NCI-H345 treated with DMSO at 0.1 percent for 48 hours (cell line): ENCODE data around the gene KLB.
"Not testable (repeated sequence)": the region's sequence is repeated elsewhere in the genome, so short reads cannot be mapped to it uniquely, and the experiment has no call there.

Experiments used
- DNase-seq: peaks from one replicate; lab custom pipeline; 2025; ENCODE audit not compliant: unreplicated experiment; lab: John Stamatoyannopoulos, UW

KLB gene

DNA sequence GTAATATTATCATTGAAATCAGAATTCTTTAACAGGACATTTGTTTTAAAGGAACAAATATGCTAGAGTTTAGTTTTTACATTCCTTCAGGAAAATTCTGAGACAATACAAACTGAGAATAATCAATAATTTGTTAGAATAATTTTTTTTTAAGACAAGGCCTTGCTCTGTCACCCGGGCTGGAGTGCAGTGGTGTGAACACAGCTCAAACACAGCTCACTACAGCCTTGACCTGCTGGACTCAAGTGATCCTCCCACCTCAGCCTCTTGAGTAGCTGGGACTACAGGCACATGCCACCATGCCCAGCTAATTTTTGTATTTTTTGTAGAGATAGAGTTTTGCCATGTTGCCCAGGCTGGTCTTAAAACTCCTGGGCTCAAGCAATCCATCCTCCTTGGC is 18.6 kb downstream of the KLB start:
- not testable (repeated sequence) for DNase-seq

DNA sequence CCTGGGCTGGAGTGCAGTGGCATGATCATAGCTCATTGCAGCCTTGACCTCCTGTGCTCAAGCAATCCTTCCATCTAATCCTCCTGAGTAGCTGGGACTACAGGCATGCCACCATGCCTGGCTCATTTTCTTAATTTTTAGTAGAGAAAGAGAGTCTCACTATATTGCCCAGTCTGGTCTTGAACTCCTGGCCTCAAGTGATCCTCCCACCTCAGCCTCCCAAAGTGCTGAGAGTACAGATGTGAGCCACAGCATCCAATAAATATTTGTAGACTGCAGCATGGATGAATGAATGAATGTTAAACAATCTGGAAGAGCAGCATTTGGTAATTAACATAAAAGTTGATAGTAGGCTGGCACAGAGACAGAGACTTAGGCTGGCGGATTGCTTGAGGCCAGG is 20.0 kb downstream of the KLB start:
- DNase-seq = no peak

DNA sequence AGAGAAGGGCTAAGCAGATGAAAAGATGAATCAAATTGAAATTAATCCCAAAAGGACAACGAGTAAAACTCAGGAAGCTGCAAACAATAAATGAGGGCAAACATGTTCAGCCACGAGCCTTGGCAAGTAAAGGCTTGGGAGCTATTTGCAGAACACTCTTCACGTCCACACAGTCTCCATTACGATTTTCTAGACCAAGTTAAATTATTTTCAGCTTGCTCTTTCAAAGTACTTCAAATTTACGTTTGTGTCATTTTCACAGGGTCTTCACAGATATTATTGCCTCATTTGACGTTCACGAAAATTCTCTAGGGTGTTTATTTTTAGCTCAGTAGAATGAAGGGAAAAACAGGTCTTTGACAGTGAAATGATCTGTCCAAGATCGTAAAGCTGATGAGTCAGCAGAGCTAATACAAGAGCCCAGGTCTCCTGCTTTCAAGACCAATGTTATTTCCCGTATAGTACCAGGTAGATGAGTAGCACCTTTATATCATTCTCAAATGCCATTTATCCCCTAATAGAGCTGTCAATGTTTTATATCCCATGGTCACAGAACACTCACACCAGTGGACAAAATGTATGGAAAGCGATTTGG is 20.9 kb downstream of the KLB start:
- DNase-seq = no peak

DNA sequence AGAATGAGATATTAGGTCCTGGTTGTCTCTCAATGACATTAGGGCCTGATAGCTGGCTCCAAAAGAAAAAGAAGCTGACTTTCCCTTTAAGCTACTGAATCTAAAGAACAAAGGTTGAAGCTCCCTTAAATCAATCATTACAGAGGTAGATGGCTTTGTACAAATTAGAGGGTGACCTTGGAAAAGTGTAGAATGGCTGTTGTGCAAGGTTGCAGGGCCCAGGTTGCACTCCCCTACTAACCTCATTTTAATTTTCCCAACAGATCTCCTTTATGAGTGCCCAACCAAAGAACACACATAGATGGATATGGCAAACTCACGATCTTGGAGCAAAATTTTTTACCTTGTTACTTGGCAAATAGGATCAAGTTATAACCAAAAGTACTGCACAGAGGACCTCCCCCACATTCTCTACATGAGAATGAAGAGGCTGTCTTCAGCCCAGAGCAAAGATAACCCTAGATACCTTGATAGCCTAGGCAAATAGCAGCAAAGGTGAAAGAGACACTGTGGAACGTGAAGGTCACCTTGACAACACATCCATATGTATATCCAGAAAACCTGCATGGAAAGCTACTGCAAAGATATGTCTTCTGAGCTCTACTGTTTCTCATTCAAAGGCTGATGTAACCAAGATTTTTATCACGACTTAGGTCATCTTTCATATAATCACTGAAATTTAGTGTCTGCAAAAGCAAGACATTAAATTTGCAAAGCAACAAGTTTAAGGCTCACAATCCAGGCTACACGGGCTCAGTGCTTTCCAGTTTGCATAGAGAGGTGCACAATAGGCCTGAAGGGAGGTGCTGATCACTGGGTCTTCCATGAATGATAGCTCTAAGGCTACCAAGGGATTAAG is 23.0 kb downstream of the KLB start:
- DNase-seq = no peak

DNA sequence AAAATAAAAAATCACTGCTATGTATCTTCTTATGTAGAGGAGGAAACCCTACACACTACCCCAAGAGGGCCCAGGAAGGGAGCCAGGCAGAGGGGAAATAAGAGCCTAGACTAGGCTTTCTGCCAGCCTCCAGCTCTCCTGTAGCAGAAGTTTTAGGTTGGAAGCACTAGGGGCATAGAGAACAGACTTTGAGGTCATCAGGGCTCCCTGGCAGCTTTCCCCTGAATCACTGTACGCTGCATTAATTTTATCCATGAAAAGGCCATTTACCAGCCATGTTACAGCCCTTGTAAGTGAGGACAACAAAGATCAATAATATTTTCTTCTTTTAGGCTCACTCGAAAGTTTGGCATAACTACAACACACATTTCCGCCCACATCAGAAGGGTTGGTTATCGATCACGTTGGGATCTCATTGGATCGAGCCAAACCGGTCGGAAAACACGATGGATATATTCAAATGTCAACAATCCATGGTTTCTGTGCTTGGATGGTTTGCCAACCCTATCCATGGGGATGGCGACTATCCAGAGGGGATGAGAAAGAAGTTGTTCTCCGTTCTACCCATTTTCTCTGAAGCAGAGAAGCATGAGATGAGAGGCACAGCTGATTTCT is 27.3 kb downstream of the KLB start:
- DNase-seq = no peak

DNA sequence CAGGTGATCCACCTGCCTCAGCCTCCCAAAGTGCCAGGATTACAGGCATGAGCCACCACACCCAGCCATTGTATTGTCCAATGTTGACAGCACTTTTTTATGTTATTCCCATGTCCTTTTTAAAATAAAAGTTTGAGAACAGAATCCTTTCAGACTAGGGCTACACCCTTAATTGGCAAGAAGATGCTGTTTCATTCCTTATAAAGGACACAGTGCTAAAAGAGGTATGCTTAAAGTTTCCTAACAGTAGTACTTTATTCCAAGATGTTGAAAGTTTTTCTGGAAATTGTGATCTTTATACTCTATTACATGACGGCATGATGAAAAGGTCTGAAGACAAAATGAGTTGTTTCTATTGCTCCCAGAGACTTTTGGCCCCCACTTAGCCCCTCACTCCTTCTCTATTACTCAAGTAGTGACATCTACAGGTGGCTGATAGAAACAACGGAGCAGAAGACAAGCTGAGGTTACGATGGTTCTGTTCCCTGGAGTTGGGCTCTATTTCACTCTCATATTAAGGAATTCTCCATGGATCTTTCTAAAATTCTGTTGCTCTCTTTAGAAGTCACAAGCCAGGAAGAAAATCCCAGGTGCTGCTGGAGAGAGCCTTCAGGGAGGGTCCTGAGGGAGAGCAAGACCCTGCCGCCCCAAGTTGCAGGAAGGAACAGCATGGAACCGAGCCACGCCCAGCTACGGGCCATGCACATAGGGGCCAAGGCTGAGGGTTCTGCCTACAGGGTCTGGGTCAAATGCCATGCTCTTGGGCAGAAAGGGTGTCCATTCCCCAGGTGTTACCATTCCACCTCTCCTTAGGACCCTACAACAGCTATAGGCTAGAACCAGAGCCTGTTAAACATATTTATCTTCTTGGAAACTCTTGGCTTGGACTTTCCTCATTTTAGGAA is 29.2 kb downstream of the KLB start:
- no peak for DNase-seq

DNA sequence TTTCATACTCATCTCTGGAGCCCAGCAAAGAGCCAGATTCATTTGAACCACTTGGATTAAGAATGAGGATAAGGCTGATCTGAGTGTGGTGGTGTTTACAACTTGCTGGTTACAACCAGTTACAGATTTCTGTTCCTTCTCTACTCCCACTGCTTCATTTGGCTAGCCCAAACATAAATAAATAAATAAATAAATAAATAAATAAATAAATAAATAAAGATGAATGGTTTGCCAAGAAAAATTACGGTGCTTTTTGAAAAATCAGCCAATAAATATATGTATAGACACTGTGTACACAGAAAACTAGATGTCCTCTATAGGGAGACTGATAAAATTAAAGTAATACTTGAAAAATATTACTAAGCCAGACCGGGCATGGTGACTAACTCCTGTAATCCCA is 34.9 kb downstream of the KLB start:
- no peak for DNase-seq

DNA sequence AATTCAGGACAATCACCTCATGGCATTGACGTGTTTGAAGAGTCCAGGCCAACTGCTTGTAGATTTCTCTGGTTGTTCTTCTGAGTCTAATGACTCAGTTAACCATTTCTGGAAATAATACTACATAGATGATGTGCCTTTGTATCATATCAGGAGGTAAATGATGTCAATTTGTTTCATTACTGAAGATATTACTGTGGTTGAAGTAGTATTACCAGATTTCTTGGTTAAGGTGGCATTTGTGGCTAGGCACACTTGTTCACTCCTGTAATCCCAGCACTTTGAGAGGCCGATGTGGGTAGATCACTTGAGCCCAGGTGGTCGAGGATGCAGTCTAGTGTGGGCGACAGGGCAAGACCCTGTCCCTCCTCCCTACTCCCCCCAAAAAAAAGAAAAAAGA is 36.3 kb downstream of the KLB start:
- DNase-seq = no peak

DNA sequence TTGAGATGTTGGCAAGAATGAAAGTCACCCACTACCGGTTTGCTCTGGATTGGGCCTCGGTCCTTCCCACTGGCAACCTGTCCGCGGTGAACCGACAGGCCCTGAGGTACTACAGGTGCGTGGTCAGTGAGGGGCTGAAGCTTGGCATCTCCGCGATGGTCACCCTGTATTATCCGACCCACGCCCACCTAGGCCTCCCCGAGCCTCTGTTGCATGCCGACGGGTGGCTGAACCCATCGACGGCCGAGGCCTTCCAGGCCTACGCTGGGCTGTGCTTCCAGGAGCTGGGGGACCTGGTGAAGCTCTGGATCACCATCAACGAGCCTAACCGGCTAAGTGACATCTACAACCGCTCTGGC is 39.7 kb downstream of the KLB start:
- DNase-seq = no peak

DNA sequence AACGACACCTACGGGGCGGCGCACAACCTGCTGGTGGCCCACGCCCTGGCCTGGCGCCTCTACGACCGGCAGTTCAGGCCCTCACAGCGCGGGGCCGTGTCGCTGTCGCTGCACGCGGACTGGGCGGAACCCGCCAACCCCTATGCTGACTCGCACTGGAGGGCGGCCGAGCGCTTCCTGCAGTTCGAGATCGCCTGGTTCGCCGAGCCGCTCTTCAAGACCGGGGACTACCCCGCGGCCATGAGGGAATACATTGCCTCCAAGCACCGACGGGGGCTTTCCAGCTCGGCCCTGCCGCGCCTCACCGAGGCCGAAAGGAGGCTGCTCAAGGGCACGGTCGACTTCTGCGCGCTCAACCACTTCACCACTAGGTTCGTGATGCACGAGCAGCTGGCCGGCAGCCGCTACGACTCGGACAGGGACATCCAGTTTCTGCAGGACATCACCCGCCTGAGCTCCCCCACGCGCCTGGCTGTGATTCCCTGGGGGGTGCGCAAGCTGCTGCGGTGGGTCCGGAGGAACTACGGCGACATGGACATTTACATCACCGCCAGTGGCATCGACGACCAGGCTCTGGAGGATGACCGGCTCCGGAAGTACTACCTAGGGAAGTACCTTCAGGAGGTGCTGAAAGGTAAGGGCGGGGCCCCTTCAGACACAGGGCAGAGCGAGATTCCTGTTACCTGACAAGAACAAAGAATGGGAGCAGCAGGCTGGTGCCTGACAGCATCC is 40.3 kb downstream of the KLB start:
- DNase-seq = no peak

DNA sequence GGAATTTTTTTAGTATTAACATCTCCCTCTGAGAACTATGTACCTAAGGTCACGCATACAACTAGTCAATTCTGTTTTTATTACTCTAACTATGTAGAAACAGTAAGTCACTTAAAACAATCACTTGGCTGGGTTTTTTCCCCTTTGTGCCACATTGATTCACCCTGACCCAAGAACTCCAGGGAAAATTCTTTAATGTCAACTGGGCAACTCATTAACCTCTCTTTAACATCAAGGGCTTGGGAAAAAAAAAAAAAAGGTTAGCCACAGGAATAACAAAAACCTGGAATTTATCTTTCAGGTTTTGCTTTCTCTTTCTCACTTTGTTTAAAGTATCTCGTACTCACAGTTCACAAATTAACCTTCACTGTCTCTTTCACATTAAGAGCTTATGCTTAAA is 43.9 kb downstream of the KLB start:
- DNase-seq = no peak

DNA sequence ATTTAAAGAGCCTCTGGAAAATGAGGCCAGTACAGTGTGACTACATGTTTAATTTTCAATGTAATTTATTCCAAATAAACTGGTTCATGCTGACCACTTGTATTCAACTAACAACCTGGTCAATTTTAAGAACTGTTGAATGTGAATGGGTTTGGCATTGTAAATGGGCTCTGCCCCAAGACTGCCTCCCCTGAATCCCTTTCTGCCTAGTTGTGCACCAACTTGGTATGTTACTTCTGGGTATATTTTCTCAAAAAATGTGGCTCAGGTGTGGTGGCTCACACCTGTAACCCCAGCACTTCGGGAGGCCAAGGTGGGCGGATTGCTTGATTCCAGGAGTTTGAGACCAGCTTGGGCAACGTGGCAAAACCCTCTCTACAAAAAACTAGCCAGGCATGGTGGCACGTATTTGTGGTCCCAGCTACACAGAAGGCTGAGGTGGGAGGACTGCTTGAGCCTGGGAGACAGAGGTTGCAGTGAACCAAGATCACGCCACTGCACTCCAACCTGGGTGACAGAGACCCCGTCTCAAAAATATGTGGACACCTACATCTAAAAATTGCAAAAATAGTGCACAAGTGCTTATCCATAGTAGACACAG is 44.8 kb downstream of the KLB start:
- DNase-seq = no peak

DNA sequence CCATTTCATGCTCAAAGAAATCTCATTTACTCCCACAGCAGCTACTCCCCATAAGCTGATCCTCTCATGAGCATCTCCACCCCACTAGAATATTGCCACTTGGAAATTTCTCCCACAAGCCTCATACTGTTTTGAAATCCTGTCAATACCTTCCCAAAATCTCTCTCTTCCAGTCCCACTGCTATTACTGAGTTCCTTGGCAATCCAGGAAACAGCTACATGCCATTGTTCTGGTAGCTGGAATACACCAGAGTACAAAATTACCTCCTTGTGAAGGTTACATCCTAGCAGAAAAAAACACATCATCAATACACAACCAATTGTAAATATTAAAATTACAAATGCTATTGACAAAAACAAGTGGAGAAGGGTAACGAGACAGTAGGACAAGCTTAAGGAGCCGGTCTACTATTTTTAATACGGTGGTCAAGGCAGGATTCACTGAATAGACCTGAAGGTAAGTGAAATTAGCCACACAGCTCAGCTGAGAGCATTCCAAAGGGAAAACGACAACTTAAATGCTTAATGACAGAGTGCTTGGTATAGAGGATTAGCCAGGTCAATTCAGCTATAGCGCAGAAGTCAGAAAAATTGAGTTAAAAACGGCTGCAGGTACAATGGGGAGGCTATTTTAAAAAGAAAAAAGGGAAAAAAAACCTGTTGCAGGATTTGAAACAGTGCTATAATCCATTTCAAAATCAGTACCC is 45.6 kb downstream of the KLB start:
- DNase-seq = no peak

DNA sequence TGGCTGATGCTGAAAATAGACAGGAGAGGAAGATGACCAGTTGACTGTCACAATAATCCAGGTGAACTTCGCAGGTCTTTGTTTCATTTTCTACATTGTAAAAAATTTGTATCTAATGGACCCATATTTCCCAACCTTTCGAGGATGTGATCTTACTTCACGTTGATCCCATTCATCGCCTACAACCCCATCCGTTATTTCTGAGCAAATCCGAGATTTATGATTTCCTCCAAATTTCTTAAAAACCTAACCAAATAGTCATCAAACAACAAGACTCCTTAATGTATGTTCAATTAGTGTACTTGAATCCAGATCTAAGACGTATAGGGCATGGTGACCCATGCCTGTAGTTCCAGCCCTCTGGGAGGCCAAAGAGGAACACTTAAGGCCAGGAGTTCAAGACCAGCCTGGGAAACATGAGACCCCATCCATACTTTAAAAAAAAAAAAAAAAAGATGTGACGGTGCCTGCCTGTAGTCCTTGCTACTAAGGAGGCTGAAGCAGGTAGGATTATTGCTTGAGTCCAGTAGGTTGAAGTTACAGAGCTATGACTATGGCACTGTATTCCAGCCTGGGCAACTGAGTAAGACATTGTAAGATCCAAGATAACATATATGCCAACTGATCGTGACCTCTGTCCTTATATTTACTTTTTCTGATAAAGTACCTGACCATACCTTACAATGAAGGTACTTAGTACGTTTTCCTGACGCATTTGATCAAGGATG is 46.3 kb downstream of the KLB start:
- no peak for DNase-seq

DNA sequence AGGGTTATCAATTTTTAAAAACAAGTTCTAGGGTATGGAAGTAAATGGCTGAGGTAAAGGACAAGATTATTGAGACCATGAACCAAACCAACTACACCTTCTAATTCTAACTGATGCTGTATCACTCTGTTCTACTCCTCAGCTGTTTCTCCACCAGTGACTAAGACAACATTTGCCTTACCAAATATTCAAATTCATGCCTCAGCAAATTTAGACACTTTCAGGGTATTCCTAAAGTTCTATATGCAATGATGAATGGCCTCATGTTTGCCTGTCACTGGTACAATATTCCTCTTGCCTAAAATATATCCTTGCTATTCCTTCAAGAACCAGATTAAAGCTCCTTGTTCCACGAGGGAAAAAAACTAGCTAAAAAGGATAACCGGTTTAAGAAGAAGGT is 47.0 kb downstream of the KLB start:
- no peak for DNase-seq

DNA sequence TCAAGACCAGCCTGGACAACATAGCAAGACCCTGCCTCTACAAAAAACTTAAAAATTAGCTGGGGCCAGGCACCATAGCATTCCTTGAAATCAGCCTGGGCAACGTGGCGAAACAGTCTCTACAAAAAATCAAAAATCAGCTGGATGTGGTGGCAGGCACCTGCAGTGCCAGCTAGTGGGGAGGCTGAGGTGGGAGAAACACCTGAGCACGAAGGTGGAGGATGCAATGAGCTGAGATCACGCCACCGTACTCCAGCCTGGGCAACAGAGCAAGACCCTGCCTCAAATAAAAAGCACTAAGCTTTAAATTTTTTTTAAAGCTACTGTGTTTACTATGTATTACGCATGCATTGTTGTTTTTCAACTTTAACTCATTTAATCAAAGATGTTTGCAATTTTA is 48.8 kb downstream of the KLB start:
- DNase-seq = no peak

DNA sequence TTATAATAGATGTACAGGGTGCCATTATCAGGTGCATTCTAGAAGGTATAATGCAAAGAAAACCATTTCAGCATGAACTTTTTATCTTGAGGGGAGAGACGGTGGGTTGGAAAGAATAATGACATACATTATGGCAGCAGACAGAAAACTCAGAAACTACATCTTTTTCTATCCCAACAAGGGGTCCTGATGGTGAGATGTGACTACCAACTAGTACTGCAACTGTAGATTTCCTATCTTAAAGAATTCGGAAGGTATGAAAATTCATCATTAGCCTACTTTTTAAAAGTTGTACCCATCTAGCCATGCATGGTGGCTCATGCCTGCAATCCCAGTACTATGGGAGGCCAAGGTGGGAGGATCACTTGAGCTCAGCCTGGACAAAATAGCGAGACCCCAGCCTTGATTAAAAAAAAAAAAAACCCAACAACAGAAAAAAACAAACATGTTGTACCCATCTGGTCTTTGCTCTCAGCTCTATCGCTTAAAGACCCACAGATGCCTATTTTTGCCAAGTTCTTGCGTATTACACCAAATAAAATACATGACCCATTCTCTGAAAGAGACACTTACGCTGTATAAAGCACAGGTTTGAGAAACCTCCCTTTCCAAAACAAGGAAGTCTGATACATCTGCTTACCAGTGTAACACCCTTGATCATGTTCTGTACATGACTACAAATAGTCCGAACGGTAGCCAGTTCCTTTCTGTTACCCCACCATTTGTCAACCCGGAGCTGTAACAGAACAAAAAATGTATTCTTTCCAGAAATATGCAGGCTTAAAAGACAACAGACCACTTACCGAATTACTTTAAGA is 50.4 kb downstream of the KLB start:
- DNase-seq = no peak

DNA sequence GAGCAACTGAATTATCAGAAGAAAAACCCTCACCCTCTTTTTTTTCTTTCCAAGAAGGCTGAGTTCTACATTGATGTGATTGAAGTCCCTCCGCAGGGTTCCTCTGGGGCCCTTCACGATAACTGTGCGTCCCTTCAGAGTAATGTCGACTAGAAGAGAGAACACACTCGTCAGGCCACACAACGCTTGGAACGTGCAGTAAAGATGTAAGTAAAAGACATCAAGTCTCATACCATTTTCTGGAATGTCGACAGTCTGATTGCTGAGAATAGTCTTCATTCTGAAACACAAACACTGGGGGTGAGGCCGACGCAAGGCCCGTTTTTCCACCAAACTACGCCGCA is 51.4 kb downstream of the KLB start:
- not testable (repeated sequence) for DNase-seq
